WTC11 (cell line): ENCODE data around the gene BCAS3. TPM values are rescaled to one million over a fixed set of nuclear protein-coding genes. Genes with fewer than 3 reads are reported as not detected.

Experiments
- ATAC-seq: fragments of 200-7000 bp; cut with Tn5 transposase; 2 replicates; pipeline ENCODE4 v1.10.0; 2021; ENCODE audit warnings: mild to moderate bottlenecking, moderate library complexity
- CTCF ChIA-PET: fragments of 300-600 bp; sonication (Branson Sonifier 250); formaldehyde crosslinking; loops from one replicate; lab custom pipeline; 2021; ENCODE audit warnings: antibody characterized with exemption; lab: Charles Lee
- POLR2A ChIA-PET: fragments of 350-600 bp; sonication (Branson Sonifier 250); formaldehyde crosslinking; loops from one replicate; lab custom pipeline; 2021; ENCODE audit warnings: antibody characterized with exemption; lab: Charles Lee
- DNase-seq: peaks from one replicate; pipeline ENCODE4 v3.0.0; 2021; ENCODE audit warnings: low spot score
- H3K27ac Mint-ChIP-seq: 2 replicates; pipeline ENCODE4 v1.8.0; 2021; ENCODE audit warnings: mixed read lengths
- H3K27me3 Mint-ChIP-seq: 2 replicates; pipeline ENCODE4 v1.8.0; 2021; ENCODE audit warnings: low read depth, mild to moderate bottlenecking, moderate library complexity, mixed read lengths
- H3K36me3 Mint-ChIP-seq: 2 replicates; pipeline ENCODE4 v1.8.0; 2021; ENCODE audit warnings: mixed read lengths
- H3K4me1 Mint-ChIP-seq: 2 replicates; pipeline ENCODE4 v1.8.0; 2022; ENCODE audit warnings: mixed read lengths
- H3K4me3 Mint-ChIP-seq: 2 replicates; pipeline ENCODE4 v1.8.0; 2021; ENCODE audit warnings: mild to moderate bottlenecking, moderate library complexity, mixed read lengths
- H3K9me3 Mint-ChIP-seq: 2 replicates; pipeline ENCODE4 v1.8.0; 2021; ENCODE audit warnings: mixed read lengths
- ATF1 ChIP-seq: sonication (generic); formaldehyde crosslinking; IDR thresholded peaks from 2 replicates; pipeline ENCODE4 v1.8.1; 2023; ENCODE audit warnings: mild to moderate bottlenecking, moderate library complexity, missing genetic modification reagents
- ATF3 ChIP-seq: sonication (generic); formaldehyde crosslinking; conservative IDR thresholded peaks from 2 replicates; pipeline ENCODE4 v1.8.1; 2022; ENCODE audit warnings: mild to moderate bottlenecking, missing genetic modification reagents
- CDX4 ChIP-seq: fragments of 250-450 bp; sonication (Bioruptor Pico); IDR thresholded peaks from 2 replicates; pipeline ENCODE4 v1.9.0; 2021; ENCODE audit warnings: moderate library complexity, mild to moderate bottlenecking, inconsistent platforms, borderline replicate concordance
- CREM ChIP-seq: sonication (generic); formaldehyde crosslinking; IDR thresholded peaks from 2 replicates; pipeline ENCODE4 v1.8.1; 2022; ENCODE audit warnings: mild to moderate bottlenecking, missing genetic modification reagents, moderate library complexity
- FOXJ3 ChIP-seq: sonication (generic); formaldehyde crosslinking; IDR thresholded peaks from 2 replicates; pipeline ENCODE4 v1.9.0; 2021; ENCODE audit warnings: missing genetic modification reagents, mild to moderate bottlenecking, borderline replicate concordance
- FOXP4 ChIP-seq: sonication (generic); formaldehyde crosslinking; IDR thresholded peaks from 2 replicates; pipeline ENCODE4 v1.8.0; 2022; ENCODE audit warnings: mild to moderate bottlenecking, missing genetic modification reagents
- GRHL2 ChIP-seq: fragments of 250-450 bp; sonication (Bioruptor Pico); IDR thresholded peaks from 2 replicates; pipeline ENCODE4 v1.8.0; 2022; ENCODE audit warnings: mild to moderate bottlenecking, moderate library complexity; ENCODE audit not compliant: insufficient replicate concordance, severe bottlenecking
- KAT7 ChIP-seq: sonication (generic); formaldehyde crosslinking; IDR thresholded peaks from 2 replicates; pipeline ENCODE4 v1.8.1; 2023; ENCODE audit warnings: missing genetic modification reagents, mild to moderate bottlenecking, borderline replicate concordance
- NFATC4 ChIP-seq: fragments of 250-450 bp; sonication (Bioruptor Pico); IDR thresholded peaks from 2 replicates; pipeline ENCODE4 v1.9.0; 2021; ENCODE audit warnings: mild to moderate bottlenecking
- NR2C2 ChIP-seq: sonication (generic); formaldehyde crosslinking; IDR thresholded peaks from 2 replicates; pipeline ENCODE4 v1.8.0; 2022; ENCODE audit warnings: mild to moderate bottlenecking, missing genetic modification reagents
- OVOL2 ChIP-seq: fragments of 250-450 bp; sonication (Bioruptor Pico); IDR thresholded peaks from 2 replicates; pipeline ENCODE4 v1.9.0; 2021; ENCODE audit warnings: mild to moderate bottlenecking, borderline replicate concordance
- SP1 ChIP-seq: sonication (generic); formaldehyde crosslinking; conservative IDR thresholded peaks from 2 replicates; pipeline ENCODE4 v1.8.1; 2022; ENCODE audit warnings: missing genetic modification reagents
- STAT6 ChIP-seq: sonication (generic); formaldehyde crosslinking; conservative IDR thresholded peaks from 2 replicates; pipeline ENCODE4 v1.8.1; 2023; ENCODE audit warnings: mild to moderate bottlenecking, low read depth, missing genetic modification reagents, moderate library complexity
- TEAD1 ChIP-seq: sonication (generic); formaldehyde crosslinking; IDR thresholded peaks from 2 replicates; pipeline ENCODE4 v1.8.0; 2022; ENCODE audit warnings: mild to moderate bottlenecking, missing genetic modification reagents
- ZBTB43 ChIP-seq: sonication (generic); formaldehyde crosslinking; IDR thresholded peaks from 2 replicates; pipeline ENCODE4 v1.8.1; 2023; ENCODE audit warnings: mild to moderate bottlenecking, missing genetic modification reagents
- ZNF263 ChIP-seq: sonication (generic); formaldehyde crosslinking; IDR thresholded peaks from 2 replicates; pipeline ENCODE4 v1.8.1; 2022; ENCODE audit warnings: low read depth, mild to moderate bottlenecking, moderate library complexity, missing genetic modification reagents
- ZNF423 ChIP-seq: fragments of 250-450 bp; sonication (Bioruptor Pico); IDR thresholded peaks from 2 replicates; pipeline ENCODE4 v2.1.2; 2022; ENCODE audit warnings: mild to moderate bottlenecking, moderate library complexity
- ZNF425 ChIP-seq: fragments of 250-450 bp; sonication (Bioruptor Pico); conservative IDR thresholded peaks from 2 replicates; pipeline ENCODE4 v1.9.0; 2021; ENCODE audit warnings: mild to moderate bottlenecking
- total RNA-seq: library from RNA; stranded (reverse); gene quantifications from 3 replicates; pipeline ENCODE4 v1.2.3, GENCODE V29; 2021

Gene BCAS3
- total RNA-seq, 1 experiment from 2014 or later, result 15.5 TPM

GRCh38 chr17:61402073-61402541 lies 724.5 kb downstream of the BCAS3 start:
- Mint-ChIP-seq H3K4me1 (peaks cover 38% of the 10 kb centered on the region), H3K27ac (no peak overlapping the region)
- CTCF ChIA-PET, result interaction anchor here (1.0 to 4.2 kb wide), 3 partner anchors 9 to 430 kb away, joined by 3 to 37 read pairs (median 8); no protein-coding TSS in a partner anchor
- no peak for ATAC-seq
- TF ChIP-seq CREM (no peak), CDX4 (CRISPR knock-in tag) (no peak)
- TF ChIP-seq, all 79 proteins: peak for 0
- DNase-seq, result no peak
- H3K27me3 Mint-ChIP-seq, result peaks cover 97% of the 10 kb centered on the region
- H3K4me3 Mint-ChIP-seq, result peak overlapping the region; percentile 32
- no peaks in the 10 kb centered on the region for H3K9me3 Mint-ChIP-seq
- POLR2A ChIA-PET, result interaction anchor here (0.5 kb wide), 1 partner anchor 150 kb away, joined by 3 read pairs; no protein-coding TSS in a partner anchor
- H3K36me3 Mint-ChIP-seq, result no peaks in the 10 kb centered on the region

- POLR2A ChIA-PET, result no interaction called here
- H3K4me1 Mint-ChIP-seq, result peaks cover 34% of the 10 kb centered on the region
Observed at GRCh38 chr17:61402978-61403800, 725.5 kb downstream of the BCAS3 start.

More at GRCh38 chr17:61402978-61403800, 725.5 kb downstream of the BCAS3 start:
- ATAC-seq (0 out of 2 replicates have a peak, but pooled peaks have one; percentile 2), DNase-seq (peak; percentile 47)
- H3K27me3 Mint-ChIP-seq, result peaks cover 98% of the 10 kb centered on the region
- H3K4me3 Mint-ChIP-seq, result peak overlapping the region; percentile 53
- no peak for TF ChIP-seq SP1 (CRISPR knock-in tag)
- no peak for TF ChIP-seq ATF1
- TF ChIP-seq NFATC4 (CRISPR knock-in tag), result no peak
- TF ChIP-seq CREM, result no peak
- no peak for TF ChIP-seq NR2C2 (CRISPR knock-in tag)
- TF ChIP-seq OVOL2, result no peak
- no peak for TF ChIP-seq ZBTB43 (CRISPR knock-in tag)
- TF ChIP-seq GRHL2, result no peak
- no peak for TF ChIP-seq FOXJ3
- no peak for TF ChIP-seq ZNF425 (CRISPR knock-in tag)
- no peak for TF ChIP-seq KAT7 (CRISPR knock-in tag)
- peak; percentile 72; the same call in 1 of the 2 replicates for TF ChIP-seq ZNF423
- TF ChIP-seq FOXP4 (CRISPR knock-in tag), result 0 out of 2 replicates have a peak, but pooled peaks have one; percentile 27
- TF ChIP-seq ATF3 (CRISPR knock-in tag), result no peak
- TF ChIP-seq ZNF263 (CRISPR knock-in tag), result no peak
- no peak for TF ChIP-seq STAT6 (CRISPR knock-in tag)
- no peak for TF ChIP-seq TEAD1 (CRISPR knock-in tag)
- H3K36me3 Mint-ChIP-seq, result no peaks in the 10 kb centered on the region
- no peaks in the 10 kb centered on the region for H3K9me3 Mint-ChIP-seq
- CTCF ChIA-PET, result interaction anchor here (0.7 to 2.8 kb wide), 6 partner anchors 9 to 431 kb away, joined by 3 to 9 read pairs (median 3); no protein-coding TSS in a partner anchor
- no peak overlapping the region for H3K27ac Mint-ChIP-seq
